Measurements from ENCODE around the gene PRR27. TPM values are rescaled to one million over a fixed set of nuclear protein-coding genes. Genes with fewer than 3 reads are reported as not detected.

Gene PRR27
- total RNA-seq, 1 experiment from 2014 or later, result not detected

- no peaks in the 10 kb centered on the region for H3K9me3 ChIP-seq (ENCODE audit: control insufficient read depth, insufficient read depth, low read depth, low read length)
- H3K36me3 ChIP-seq (ENCODE audit: control insufficient read depth, insufficient read depth, low read length), result no peaks in the 10 kb centered on the region
- no TSS peak for BruUV-seq (replicated peaks)
- ChIA-PET CTCF (no interaction called here), POLR2A (no interaction called here)
- DNase-seq (ENCODE audit: low read depth, low spot score) (no peak), ATAC-seq (no peak)
- intact Hi-C loops (cut with micrococcal nuclease; ENCODE audit: unreplicated experiment) (loop anchor here (5.0 to 10.0 kb wide), 3 partner anchors 286 to 489 kb away; no protein-coding TSS in a partner anchor), in situ Hi-C loops (cut with HindIII; ENCODE audit: low pct_unique_long_range_greater_than_20kb, low sequenced_read_pairs) (no loop called here)
- peak; percentile 66 for TF ChIP-seq CTCF (IDR thresholded peaks at IDR 0.05)
- TF ChIP-seq, protein P1, sequence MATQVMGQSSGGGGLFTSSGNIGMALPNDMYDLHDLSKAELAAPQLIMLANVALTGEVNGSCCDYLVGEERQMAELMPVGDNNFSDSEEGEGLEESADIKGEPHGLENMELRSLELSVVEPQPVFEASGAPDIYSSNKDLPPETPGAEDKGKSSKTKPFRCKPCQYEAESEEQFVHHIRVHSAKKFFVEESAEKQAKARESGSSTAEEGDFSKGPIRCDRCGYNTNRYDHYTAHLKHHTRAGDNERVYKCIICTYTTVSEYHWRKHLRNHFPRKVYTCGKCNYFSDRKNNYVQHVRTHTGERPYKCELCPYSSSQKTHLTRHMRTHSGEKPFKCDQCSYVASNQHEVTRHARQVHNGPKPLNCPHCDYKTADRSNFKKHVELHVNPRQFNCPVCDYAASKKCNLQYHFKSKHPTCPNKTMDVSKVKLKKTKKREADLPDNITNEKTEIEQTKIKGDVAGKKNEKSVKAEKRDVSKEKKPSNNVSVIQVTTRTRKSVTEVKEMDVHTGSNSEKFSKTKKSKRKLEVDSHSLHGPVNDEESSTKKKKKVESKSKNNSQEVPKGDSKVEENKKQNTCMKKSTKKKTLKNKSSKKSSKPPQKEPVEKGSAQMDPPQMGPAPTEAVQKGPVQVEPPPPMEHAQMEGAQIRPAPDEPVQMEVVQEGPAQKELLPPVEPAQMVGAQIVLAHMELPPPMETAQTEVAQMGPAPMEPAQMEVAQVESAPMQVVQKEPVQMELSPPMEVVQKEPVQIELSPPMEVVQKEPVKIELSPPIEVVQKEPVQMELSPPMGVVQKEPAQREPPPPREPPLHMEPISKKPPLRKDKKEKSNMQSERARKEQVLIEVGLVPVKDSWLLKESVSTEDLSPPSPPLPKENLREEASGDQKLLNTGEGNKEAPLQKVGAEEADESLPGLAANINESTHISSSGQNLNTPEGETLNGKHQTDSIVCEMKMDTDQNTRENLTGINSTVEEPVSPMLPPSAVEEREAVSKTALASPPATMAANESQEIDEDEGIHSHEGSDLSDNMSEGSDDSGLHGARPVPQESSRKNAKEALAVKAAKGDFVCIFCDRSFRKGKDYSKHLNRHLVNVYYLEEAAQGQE (IDR thresholded peaks at IDR 0.05; ENCODE audit: insufficient read depth in 1 of 2, low read depth in 2 of 2, low read length in 1 of 2), result no peak
- H3K4me1 ChIP-seq (ENCODE audit: control insufficient read depth, insufficient read depth, low read length), result no peaks in the 10 kb centered on the region
- no peak overlapping the region for H3K4me3 ChIP-seq (ENCODE audit: low read depth in 2 of 2, low read length in 2 of 2)
- no peaks in the 10 kb centered on the region for H3K27me3 ChIP-seq (ENCODE audit: control insufficient read depth, insufficient read depth, low read length)
- H3K27ac ChIP-seq (ENCODE audit: low read length), result no peak overlapping the region
Observed at GRCh38 chr4:70183168-70183939, 29.3 kb downstream of the PRR27 start.

GRCh38 chr4:70183940-70184246 lies 29.9 kb downstream of the PRR27 start:
- ChIA-PET POLR2A (no interaction called here), CTCF (no interaction called here)
- Histone ChIP-seq H3K27ac (ENCODE audit: low read length) (no peak overlapping the region), H3K9me3 (ENCODE audit: control insufficient read depth, insufficient read depth, low read depth, low read length) (no peaks in the 10 kb centered on the region), H3K4me3 (ENCODE audit: low read depth in 2 of 2, low read length in 2 of 2) (no peak overlapping the region), H3K36me3 (ENCODE audit: control insufficient read depth, insufficient read depth, low read length) (no peaks in the 10 kb centered on the region), H3K4me1 (ENCODE audit: control insufficient read depth, insufficient read depth, low read length) (no peaks in the 10 kb centered on the region), H3K27me3 (ENCODE audit: control insufficient read depth, insufficient read depth, low read length) (no peaks in the 10 kb centered on the region)
- no peak for TF ChIP-seq TCF7L2 (IDR thresholded peaks at IDR 0.05; ENCODE audit: low read depth, low read length)
- TF ChIP-seq POLR2AphosphoS5 (IDR thresholded peaks at IDR 0.05; ENCODE audit: low read depth, low read length), result no peak
- peak; percentile 38; the same call in 1 of the 2 replicates for TF ChIP-seq CTCF (IDR thresholded peaks at IDR 0.05)
- BruUV-seq (replicated peaks), result no TSS peak
- no peak for DNase-seq (ENCODE audit: low read depth, low spot score)
- in situ Hi-C loops (cut with HindIII; ENCODE audit: low pct_unique_long_range_greater_than_20kb, low sequenced_read_pairs), result no loop called here
- no peak for ATAC-seq
- intact Hi-C loops (cut with micrococcal nuclease; ENCODE audit: unreplicated experiment), result loop anchor here (5.0 to 10.0 kb wide), 3 partner anchors 287 to 489 kb away; no protein-coding TSS in a partner anchor
